ENCODE data around the gene AKAP11.
"Not testable (repeated sequence)": the region's sequence is repeated elsewhere in the genome, so short reads cannot be mapped to it uniquely, and the experiment has no call there.

AKAP11 gene, protein sequence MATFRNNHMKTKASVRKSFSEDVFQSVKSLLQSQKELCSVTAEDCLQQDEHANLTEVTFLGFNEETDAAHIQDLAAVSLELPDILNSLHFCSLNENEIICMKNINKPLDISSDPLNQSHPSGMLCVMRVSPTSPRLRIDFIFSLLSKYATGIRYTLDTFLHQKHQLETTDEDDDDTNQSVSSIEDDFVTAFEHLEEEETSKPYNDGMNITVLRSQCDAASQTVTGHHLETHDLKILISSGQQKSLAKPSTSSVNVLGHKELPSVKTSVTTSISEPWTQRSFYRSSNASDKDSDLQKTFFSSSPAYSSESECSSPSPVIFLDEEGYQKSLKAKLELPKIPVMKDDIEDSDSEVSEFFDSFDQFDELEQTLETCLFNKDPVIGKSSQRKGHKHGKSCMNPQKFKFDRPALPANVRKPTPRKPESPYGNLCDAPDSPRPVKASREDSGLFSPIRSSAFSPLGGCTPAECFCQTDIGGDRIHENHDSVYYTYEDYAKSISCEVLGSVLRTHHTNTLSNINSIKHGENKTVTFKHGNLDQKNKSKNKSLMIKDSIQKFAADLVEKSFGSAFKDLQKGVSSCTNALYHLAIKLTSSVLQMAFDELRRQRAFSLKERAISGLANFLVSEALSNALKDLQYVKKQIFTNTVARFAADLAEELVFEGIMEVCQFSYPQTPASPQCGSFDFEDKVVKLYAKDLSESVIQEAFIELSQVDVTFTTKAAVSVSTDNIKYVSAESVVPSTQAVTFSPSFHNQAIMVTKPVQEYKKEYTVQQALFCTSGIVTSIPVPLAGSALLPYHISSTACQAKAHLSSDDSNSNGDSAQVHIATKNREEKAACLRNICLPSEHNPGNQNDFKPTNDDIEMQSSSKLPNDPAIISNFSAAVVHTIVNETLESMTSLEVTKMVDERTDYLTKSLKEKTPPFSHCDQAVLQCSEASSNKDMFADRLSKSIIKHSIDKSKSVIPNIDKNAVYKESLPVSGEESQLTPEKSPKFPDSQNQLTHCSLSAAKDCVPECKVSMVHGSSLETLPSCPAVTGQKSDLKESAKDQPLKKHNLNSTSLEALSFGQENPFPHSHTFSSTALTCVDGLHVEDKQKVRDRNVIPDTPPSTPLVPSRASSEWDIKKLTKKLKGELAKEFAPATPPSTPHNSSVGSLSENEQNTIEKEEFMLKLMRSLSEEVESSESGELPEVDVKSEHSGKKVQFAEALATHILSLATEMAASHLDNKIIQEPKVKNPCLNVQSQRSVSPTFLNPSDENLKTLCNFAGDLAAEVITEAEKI (N-terminal part only)

DNA sequence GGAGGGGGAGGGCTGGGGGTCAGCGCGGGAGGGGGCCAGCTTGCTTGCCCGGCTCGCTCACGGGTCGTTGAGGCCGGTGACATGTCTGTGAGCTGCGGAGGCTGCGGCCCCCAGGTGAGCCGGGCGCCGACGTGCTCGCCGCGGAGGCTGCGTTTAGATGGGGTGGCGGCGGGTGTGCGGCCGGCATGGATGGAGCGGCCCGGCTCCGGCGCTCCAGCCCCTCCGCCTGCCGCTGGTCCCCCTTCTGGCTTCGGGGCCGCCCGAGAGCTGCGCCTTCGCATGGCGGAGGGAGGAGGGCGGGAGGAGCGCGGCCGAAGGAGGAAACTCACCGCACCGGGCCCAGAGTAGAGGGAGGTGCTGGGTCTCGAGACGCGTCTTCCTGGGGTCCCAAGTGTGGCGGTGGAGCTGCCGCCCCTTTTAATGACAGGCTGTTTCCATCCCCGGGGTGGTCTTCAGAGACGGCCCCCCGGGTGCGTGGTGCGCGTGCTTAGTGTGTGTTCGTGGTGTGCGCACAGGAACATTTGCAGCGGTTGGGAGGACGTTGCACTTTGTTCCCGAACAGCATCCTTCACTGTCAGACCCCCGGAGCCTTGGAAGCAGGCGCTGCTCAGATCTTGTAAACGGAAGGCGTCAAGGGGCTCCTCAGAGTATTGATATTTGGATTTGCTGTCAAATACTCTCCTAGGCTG lies at the start of gene AKAP11:
TSS of gene AKAP11 (plus strand) at position 38 of the 689 bp plus-strand sequence. CDS start 14,197 bp downstream, outside the sequence.
- no peak for DNase-seq

DNA sequence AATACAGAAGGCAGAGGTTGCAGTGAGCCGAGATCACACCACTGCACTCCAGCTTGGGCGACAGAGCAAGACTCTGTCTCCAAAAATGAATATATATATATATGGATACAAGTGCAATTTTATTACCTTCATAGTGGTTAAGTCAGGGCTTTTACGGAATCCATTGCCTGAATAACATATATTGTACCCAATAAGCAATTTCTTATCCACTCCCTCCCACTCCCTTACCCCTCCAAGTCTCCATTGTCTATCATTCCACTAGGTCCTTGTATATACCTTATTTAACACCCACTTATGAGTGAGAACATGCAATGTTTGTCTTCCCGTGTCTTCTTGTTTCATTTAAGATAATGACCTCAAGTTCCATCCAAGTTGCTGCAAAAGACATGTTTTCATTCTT lies 48.3 kb upstream of the AKAP11 start:
- no peak for DNase-seq

DNA sequence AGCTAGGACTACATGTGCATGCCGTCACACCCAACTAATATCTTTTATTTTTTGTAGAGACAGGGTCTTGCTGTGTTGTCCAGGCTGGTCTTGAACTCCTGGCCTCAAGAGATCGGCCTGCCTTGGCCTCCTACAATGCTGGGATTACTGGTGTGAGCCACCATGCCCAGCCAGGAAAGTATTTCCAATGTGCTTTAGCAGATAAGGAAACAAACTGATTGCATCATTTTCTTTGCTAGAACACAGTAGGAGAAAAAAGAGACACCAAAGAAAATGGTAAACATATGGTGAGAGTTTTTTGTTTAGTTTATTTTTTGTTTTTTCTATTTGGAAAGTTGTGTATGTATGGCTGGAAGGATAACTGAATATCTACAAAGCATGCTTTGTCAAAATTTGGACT lies 46.9 kb upstream of the AKAP11 start:
- DNase-seq, result no peak

DNA sequence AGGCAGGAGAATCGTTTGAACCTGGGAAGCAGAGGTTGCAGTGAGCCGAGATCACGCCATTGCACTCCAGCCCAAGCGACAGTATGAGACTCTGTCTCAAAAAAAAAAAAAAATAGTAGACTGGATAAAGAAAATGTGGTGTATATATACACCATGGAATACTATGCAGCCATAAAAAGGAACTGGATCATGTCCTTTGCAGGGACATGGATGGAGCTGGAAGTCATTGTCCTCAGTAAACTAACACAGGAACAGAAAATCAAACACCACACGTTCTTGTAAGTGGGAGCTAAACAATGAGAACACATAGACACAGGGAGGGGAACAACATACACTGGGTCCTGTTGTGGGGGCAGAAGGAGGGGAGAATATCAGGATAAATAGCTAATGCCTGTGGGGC lies 45.2 kb upstream of the AKAP11 start:
- DNase-seq, result not testable (repeated sequence)

DNA sequence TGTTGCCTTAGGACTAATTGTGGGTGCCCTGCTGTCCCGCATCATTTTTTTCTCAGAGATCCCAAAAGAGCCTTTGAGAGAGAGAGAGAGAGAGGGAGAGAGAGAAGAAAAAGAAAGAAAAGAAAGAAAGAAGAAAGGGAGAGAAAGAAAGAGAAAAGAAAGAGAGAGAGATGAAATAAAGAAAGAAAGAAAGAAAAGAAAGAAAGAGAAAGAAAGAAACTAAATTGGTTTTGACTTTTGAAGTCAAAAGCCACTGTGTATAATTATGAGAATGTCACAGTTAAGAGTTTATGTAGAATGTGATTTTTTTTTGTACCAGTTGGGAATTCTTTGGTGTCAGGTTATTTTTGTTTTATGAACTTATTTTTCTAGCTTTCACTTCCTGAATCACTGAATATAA lies 43.4 kb upstream of the AKAP11 start:
- DNase-seq, result no peak

DNA sequence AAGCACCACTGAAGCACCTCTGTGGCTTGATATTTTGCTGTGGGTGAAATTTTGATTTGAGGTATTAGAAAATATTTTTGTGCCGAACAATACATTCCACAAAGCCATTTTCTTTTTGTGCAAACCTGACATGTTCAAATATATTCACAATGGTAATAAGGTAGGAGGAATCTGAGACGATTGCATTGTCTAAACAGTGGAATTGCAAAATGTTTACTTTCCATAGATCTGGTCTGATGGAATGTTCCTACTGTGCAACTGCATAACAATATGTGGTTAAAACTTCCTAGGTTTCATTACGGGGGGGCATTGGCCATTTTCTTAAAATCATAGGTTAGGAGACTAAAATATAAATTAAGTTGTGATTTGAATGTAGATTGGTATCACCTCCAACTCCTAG lies 42.7 kb upstream of the AKAP11 start:
- DNase-seq, result no peak

DNA sequence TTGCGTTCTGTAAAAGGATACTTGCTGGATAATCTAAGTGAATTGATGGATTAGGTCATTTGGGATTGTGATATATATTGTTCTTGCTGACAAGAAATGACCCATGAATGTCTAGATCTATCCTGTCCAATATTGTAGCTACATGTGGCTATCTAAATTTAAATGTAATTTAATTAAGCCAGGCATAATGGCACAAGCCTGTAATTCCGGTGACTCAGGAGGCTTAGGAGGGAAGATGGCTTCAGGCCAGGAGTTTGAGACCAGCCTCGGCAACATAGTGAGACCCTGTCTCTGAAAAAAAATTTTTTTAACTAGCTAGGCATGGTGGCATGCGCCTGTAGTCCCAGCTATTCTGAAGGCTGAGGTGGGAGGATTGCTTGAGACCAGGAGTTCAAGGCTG lies 39.3 kb upstream of the AKAP11 start:
- no peak for DNase-seq

DNA sequence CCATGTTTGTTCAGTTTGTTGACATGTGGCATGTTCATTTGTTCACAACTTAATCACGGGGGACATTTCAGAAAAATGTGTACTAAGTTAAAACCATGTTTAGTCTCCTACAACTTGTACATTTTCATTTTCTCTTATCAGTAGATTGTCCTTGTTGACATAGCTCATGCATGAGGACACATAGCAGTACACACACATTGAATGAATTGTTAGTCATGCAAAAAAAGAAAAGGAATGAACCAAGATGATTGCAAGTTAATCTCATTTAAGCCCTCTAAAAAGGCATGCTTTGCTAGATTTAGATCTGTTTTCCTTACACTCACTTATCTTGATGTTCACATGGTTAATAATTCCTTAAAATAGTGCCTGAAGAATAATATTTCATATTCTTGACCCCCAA lies 38.2 kb upstream of the AKAP11 start:
- no peak for DNase-seq

DNA sequence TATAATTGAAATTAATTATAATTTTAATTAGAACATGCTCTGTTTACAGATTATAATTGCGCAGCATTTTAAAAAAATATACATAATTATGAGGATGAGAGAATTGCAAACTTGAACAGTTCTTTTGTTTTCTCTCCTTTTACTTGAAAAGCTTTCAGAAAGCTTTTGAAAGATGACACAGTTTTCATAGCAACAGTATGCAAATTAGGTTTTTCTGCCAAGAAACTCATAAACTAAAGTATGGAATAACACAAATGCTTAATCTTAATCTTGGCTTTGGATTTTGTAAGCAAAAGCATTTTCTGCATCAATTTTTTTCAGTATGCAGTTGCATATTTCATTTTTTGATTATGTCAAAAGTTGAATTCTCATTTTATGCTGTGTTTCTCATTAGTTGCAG lies 32.8 kb upstream of the AKAP11 start:
- no peak for DNase-seq

DNA sequence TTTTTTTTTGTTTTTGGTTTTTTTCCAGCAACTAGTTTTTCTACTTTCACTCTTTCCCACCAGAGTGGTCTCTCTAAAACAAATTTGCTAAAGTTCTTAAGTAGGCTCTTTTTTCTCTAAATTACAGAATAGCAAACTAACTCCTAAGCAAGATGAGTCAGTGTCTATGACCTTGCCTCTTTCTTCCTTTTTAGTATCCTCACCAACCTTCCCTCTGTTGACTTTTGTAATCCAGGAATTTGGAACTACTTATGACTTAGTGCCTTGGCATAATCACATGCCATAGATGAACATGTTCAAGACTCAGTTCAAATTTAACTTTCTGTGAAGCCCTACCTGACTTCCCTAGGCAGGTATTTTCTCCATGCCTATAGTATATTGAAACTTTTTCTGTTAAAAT lies 32.3 kb upstream of the AKAP11 start:
- DNase-seq, result no peak

DNA sequence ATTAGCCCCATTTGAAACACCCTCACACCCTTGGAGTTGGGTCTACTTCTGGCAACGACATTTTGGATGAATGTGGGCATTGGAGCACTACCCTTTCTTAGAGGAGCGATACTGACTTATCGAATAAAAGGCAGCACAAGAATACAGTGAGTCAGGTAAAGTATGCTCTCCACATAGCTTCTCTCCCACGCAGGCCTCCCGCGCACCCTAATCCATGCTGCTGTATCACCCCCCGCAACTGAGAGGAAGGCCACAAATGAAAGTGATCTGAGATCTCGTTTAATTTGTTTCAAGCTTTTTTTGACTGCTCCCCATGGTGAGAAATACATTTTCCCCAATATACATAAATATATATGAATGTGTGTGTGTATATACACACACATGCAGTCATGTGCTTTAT lies 25.4 kb upstream of the AKAP11 start:
- no peak for DNase-seq

DNA sequence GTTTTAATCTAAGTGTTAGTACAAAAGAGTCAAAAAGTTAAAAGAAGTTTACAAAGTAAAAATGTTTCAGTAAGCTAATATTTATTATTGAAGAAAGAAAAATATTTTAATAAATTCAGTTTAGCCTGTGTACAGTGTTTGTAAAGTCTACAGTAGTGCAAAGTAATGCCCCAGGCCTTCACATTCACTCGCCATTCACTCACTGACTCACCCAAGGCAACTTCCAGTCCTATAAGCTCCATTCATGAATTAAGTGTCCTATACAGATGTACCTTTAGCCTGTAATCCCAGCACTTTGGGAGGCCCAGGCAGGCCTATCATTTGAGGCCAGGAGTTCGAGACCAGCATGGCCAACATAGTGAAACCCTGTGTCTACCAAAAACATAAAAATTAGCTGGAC lies 24.1 kb upstream of the AKAP11 start:
- no peak for DNase-seq

DNA sequence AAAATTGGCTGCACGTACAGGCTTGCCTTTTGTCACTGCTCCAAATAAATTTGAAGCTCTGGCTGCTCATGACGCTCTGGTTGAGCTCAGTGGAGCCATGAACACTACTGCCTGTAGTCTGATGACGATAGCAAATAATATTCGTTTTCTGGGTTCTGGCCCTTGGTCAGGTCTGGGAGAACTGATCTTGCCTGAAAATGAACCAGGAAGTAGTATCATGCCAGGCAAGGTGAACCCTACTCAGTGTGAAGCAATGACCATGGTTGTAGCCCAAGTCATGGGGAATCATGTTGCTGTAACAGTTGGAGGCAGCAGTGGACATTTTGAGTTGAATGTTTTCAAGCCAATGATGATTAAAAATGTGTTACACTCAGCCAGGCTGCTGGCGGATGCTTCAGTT lies 16.1 kb upstream of the AKAP11 start:
- DNase-seq, result no peak

DNA sequence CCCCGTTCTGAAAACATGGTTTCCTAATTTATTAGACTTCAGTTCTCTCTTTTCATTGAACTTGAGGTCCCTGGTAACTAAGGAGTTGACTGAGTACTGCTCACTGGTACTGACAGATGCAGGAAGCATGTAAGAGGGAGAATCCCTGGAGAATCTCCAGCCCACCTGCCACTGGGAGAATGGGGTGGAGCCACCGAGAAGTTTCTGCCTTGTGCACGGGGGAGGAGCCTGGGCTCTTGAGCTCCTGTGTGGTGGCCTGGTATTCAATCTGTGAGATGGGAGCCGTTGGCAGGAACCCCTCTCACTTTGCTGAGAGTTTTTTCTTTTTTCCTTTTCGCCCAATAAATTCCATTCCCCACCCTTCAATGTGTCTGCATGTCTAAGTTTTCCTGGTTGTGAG lies 13.2 kb upstream of the AKAP11 start:
- DNase-seq, result no peak

DNA sequence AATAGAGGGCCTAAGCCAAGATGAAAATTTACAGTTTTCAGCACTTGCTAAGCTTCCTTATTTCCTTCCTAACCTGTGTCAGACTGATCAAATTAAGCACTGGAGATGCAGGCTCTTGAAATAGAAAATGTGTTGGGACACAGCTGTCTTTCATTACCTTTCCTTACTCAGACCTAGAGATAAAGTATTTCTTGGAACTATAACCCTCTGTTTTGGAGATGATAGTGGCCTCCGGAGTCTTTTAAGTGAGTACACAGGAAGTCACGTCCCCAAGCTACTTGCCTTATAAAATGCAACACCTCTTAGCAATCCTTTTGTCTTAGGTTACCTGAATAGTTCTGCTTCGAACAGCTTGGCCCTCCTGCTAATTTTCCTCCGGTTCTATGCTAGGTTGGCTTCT lies 12.4 kb upstream of the AKAP11 start:
- DNase-seq, result no peak

DNA sequence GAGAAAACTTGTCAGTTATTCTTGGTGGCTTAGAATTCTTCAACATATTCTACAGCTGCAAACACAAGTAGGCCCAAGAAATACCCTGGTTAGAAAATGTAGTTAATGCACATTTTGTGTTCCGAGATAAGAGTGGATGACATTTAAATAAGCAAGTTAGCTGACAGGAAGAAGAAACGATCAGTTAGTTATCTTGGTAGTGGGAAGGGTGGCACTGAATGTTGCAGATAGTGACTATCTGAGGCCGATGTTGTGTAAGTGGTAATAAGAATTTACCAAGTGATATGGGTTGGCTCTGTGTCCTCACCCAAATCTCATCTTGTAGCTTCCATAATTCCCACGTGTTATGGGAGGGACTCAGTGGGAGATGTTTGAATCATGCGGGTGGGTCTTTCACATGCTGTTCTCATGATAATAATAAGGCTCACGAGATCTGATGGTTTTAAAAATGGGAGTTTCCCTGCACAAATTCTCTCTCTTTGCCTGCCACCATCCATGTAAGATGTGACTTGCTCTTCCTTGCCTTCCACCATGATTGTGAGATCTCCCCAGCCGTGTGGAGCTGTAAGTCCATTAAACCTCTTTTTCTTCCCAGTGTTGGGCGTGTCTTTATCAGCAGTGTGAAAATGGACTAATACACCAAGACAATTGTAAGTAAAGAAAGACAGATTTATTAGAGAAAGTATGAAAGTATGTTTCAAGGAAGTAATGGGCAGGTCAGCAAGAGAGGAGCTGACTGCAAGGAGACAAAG lies 10.9 kb upstream of the AKAP11 start:
- no peak for DNase-seq

DNA sequence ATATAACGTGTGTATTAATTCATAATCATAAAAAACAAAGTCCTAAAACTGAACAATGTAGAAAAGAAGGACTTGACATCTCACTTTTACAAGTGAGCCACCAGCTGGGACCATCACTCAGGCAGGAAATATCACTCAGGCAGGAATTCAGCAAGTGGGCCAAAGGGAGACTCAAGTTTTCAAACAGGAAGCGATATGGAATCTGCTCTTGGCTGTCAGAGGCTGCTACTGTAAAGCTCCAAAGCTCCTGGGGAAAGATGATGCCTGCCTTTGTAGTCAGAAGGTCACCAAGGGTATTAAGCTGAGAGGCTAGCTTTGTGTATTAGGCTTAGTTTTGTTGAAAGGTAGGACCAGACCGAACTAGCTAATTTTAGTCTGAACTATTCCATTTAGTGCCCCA lies 5.5 kb upstream of the AKAP11 start:
- no peak for DNase-seq

DNA sequence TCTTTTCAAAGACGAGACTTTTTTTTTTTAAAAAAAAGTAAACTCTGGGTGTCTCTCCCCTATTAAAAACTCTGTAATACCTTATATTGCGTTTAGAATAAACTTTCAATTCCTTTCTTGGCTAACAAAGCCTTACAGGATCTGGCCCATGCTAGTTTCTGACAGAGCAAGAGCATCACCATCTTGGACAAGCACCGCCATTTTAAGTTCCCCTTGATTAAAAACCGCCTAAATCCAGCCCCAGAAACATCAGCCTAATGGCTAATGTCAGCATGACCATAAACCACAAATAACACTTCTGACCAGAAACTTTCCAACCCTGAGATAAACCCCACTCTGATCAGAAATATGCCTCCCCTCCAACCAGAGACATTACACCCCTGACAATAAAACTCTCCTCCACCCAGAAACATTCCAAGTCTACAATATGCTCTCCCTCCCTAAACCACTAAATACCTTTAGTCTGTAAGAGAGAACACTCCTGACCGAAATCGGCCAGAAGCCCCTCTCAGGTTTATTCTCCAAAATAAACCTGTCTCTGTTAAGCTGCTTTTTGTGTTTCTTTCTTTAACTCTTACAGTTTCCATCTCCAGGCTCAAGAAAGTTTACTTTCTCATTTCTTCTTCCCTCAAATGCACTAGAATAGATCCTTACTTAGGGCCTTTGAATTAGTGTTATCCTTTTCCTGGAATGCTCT lies 1.6 kb upstream of the AKAP11 start:
- no peak for DNase-seq

DNA sequence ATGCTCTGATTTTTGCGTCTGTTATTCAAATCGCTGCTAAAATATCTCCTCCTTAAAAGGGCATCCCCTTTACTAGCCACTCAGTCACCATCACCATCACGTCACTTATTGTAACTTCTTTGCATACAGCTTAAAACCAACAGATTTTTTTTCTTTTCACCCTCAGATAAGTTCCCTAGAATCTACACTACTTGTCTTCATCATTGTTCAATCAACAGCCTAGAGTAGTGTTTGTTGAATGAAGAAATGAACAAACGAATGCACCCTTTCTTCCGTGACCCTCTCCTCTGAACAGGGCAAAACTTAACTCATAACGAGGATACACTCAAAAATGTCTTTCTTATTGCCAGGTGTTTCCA lies 1.1 kb upstream of the AKAP11 start:
- DNase-seq, result no peak

DNA sequence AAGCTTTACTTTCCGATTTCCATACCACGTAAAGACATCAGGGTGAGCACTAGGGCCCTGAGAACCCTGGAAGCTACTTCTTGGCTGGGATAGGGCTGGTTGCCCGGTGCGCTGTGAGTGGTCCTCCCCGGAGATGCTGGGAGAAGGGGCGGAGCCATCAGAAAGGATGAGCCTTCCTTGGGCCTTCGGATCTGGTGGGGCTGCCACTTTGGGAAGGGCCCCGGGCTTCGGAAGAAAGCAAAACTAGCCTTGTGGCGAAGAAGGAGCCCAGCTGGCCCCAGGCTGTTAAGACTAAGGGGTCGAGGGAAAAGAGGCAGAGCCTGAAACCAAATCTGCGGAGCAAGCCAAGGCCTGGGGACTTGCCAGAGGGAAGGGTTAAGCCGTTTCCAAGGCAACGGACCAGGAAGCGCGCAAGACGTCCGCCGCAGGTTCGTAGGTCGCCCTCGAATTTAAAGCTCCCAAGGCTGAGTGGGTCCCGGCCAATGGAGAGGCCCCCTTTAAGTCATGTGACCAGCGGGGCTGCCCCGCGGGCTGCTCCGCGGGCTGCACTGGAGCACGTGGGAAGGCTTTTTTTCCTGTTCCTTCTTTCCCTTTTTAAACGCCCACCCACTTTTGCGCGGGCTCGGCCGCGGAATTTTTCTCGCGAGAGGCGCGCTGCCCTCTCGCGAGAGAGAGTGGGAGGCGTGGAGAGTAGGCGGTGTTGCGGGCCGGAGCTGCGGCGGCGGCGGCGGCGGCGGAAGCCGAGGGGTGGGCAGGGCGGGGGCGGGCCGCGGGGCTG lies 426 bp upstream of the AKAP11 start:
- peak; percentile 89 for DNase-seq

DNA sequence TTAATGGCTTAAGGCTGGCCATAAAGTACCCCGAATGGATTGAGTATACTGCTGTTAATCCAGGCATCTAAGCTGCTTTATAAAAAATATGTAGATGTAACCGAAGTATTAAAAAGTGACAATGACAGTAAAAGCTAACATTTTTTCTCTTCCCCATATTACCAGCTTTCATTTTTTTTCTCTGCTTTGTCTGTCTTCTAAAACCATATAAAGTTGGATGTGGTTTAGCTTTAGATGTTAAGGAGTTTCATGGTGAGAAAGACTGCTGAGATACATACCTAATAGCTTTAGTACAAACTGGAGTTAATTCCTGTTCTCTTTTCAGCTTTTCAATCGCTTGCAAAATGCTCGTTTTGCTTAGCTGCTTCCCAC lies 838 bp downstream of the AKAP11 start:
- DNase-seq, result no peak

All from NCI-H1105 (cell line).